Regular cardiac myocyte (primary cell): ENCODE results near the gene PRR13. TPM values are rescaled to one million over a fixed set of nuclear protein-coding genes. Genes with fewer than 3 reads are reported as not detected.

Source experiments
- total RNA-seq: library from RNA; depleted of rRNA; stranded (reverse); fragments of >200 nt; gene quantifications from 2 replicates; pipeline ENCODE4 v1.2.3, GENCODE V29; 2014

PRR13 gene, protein sequence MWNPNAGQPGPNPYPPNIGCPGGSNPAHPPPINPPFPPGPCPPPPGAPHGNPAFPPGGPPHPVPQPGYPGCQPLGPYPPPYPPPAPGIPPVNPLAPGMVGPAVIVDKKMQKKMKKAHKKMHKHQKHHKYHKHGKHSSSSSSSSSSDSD
- 19.7 and 29.5 TPM in 2 replicates for total RNA-seq

DNA sequence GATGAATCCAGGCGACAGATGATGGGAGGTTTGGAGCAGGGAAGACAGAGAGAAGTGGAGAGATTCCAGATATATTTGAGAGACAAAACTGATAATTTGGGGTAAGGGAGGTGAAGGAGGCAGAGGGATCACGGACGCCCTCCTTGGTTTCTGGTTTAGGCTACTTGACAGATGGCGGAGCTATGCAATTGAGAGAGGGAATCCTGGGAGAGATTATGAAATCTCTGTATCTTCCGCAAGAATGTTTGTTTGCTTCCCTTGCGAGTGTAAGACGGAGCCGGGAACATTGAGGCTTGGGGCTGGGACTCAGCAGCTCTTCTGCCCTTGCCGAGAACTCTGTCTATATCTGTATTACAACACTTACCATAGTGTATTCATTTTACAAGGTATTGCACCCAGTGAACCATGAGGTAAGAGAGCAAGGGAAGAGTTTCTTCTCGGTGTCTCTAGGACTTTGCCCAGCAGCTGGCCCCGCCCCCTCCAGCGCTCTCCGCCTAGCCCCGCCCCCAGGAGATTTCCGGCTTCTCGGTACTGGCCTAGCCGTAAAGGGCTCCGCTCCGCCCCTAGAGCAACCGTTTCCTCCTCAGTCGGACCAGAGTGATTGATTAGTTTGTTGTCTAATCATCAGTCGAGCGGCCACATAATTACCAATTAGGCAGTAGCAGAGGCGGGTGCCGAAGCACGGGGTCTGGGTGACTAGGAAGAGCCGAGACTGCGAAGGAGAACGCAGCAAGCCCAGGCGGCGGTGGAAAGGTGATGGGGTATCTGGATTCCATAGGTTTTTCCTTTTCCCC, at the start of gene PRR13:
PRR13 (plus strand) TSS at position 695 of the 794 bp plus-strand sequence. CDS start 981 bp downstream, outside the sequence.

DNA sequence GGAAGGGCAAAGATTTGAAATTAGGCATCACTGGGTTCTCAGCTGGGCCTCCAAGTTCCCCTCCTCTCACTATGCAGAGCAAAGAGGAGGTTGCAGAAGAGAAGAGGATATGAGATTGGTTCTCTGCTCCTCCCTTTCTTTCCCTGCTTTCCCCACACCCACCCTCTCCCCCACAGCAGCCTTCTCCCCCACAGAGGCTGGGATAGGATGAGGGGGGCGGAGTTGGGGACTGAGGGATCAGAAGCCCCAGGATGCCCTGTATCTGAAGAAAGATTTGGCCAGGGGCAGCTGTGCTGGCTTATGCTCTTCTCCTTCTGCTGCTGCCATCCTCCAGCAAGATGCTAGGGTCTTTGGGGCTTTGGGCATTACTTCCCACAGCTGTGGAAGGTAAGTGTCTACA, 17.9 kb upstream of the PRR13 start, which contains the start of gene AMHR2:
AMHR2 (plus strand) TSS at position 259 of the 400 bp plus-strand sequence; CDS start at position 339, 80 bp downstream.

DNA sequence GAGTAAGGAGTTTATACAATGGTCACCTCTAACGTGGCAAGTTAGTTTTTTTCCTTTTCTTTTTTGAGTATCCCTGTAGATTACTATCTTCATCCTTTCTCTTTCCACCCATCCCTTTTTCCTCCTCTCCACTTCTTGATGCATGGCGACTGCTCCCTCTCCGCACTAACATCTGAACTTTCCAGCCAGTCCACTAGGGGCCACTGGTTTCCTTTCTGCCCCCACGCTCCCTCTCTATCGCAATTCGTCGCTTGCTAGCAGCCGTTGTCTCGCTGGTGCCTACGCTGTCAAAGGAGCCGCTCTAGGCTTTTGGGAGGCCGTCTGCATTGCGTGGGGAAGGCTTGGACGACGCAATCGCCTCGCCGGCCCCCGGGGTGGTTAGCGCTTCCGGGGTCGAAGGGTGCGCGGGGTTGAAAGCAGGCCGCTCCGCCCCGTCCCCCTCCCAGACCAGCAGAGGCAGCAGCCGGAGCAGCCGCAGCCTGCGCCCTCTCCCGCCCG, 10.2 kb downstream of the PRR13 start, which contains the start of gene PCBP2:
PCBP2 (plus strand) TSS at position 442 of the 498 bp plus-strand sequence. CDS start 2,699 bp downstream, outside the sequence.

Other genes starting within 250 kb of the PRR13 start
- gene ITGB7, start 234.5 kb upstream of the PRR13 start, total RNA-seq, result 0.19 and 0.56 TPM in 2 replicates
- gene RARG, start 209.5 kb upstream of the PRR13 start, total RNA-seq, result 14.4 and 21.9 TPM in 2 replicates
- gene ESPL1, start 173.4 kb upstream of the PRR13 start, total RNA-seq, result 2.0 and 10.0 TPM in 2 replicates
- 735 and 1,031 TPM in 2 replicates for gene PFDN5, start 146.2 kb upstream of the PRR13 start, total RNA-seq
- 38.6 and 50.0 TPM in 2 replicates for gene MYG1, start 142.0 kb upstream of the PRR13 start, total RNA-seq
- 33.4 and 40.9 TPM in 2 replicates for gene AAAS, start 120.1 kb upstream of the PRR13 start, total RNA-seq
- not detected in 2 replicates for gene SP7, start 105.4 kb upstream of the PRR13 start, total RNA-seq
- 18.3 and 27.8 TPM in 2 replicates for gene SP1, start 61.6 kb upstream of the PRR13 start, total RNA-seq
- gene AMHR2, start 17.9 kb upstream of the PRR13 start, total RNA-seq, result under 0.01 TPM in 1 of 2 replicates, not detected in the other
- 172 and 193 TPM in 2 replicates for gene PCBP2, start 10.4 kb downstream of the PRR13 start, total RNA-seq
- 20.1 and 29.6 TPM in 2 replicates for gene MAP3K12, start 57.7 kb downstream of the PRR13 start, total RNA-seq
- 26.2 and 55.4 TPM in 2 replicates for gene TARBP2, start 59.5 kb downstream of the PRR13 start, total RNA-seq
- gene NPFF, start 65.8 kb downstream of the PRR13 start, total RNA-seq, result not detected in 2 replicates
- 6.5 and 8.1 TPM in 2 replicates for gene ATF7, start 184.6 kb downstream of the PRR13 start, total RNA-seq
- gene ATP5MC2, start 234.3 kb downstream of the PRR13 start, total RNA-seq, result 100 and 118 TPM in 2 replicates